Kidney epithelial cell (primary cell): ENCODE measurements around the gene RAB6D. TPM values are rescaled to one million over a fixed set of nuclear protein-coding genes. Genes with fewer than 3 reads are reported as not detected.
A peak's percentile ranks its signal among the peaks of the same experiment; 100 is the strongest.
"Not testable (repeated sequence)": the region's sequence is repeated elsewhere in the genome, so short reads cannot be mapped to it uniquely, and the experiment has no call there.

Experiments used
- DNase-seq: peaks from one replicate; pipeline ENCODE4 v3.0.0-alpha.2; 2010; ENCODE audit warnings: low read depth
- H3K27me3 ChIP-seq: 2 replicates; pipeline ENCODE4 v1.6.0; 2011; ENCODE audit warnings: low read length; ENCODE audit not compliant: control insufficient read depth, insufficient read depth
- H3K36me3 ChIP-seq: 2 replicates; pipeline ENCODE4 v1.5.1; 2011; ENCODE audit warnings: low read length; ENCODE audit not compliant: control insufficient read depth, insufficient read depth
- H3K4me3 ChIP-seq: 2 replicates; pipeline ENCODE4 v1.5.1; 2011; ENCODE audit warnings: low read depth, mild to moderate bottlenecking, control low read depth, low read length
- CTCF ChIP-seq: IDR thresholded peaks from 2 replicates; pipeline ENCODE4 v1.5.1; 2011; ENCODE audit warnings: mild to moderate bottlenecking, moderate library complexity, low read length, control low read depth, inconsistent platforms; ENCODE audit not compliant: insufficient read depth, poor library complexity, severe bottlenecking
- total RNA-seq: library from RNA; depleted of rRNA; stranded (reverse); fragments of >200 nt; gene quantifications from 2 replicates; pipeline ENCODE4 v1.2.3, GENCODE V29; 2015

Gene RAB6D
- total RNA-seq, 1 donor from 2014 or later, result 0.63 TPM

GRCh38 chr2:131402320-131403039, 38.5 kb upstream of the RAB6D start:
- H3K4me3 ChIP-seq, result no peak overlapping the region
- DNase-seq, result no peak
- no peaks in the 10 kb centered on the region for H3K36me3 ChIP-seq
- no peak for TF ChIP-seq CTCF
- peaks cover 2% of the 10 kb centered on the region for H3K27me3 ChIP-seq

- DNase-seq, result no peak
- peaks cover 2% of the 10 kb centered on the region for H3K27me3 ChIP-seq
- no peak for TF ChIP-seq CTCF
These were observed 36.9 kb upstream of the RAB6D start for GRCh38 chr2:131400849-131401248.

GRCh38 chr2:131400441-131400840, 36.5 kb upstream of the RAB6D start:
- H3K27me3 ChIP-seq, H3K36me3 ChIP-seq, H3K4me3 ChIP-seq, DNase-seq: not testable (repeated sequence)

More at GRCh38 chr2:131400849-131401248, 36.9 kb upstream of the RAB6D start:
- no peaks in the 10 kb centered on the region for H3K36me3 ChIP-seq
- no peak overlapping the region for H3K4me3 ChIP-seq

GRCh38 chr2:131396209-131396608, 32.2 kb upstream of the RAB6D start:
- not testable (repeated sequence) for H3K27me3 ChIP-seq, H3K36me3 ChIP-seq, DNase-seq, H3K4me3 ChIP-seq

- H3K4me3 ChIP-seq, DNase-seq, H3K27me3 ChIP-seq, H3K36me3 ChIP-seq: not testable (repeated sequence)
These were observed 31.2 kb upstream of the RAB6D start for GRCh38 chr2:131395024-131395645.

- no peak for DNase-seq
- peak overlapping the region; percentile 2 for H3K4me3 ChIP-seq
- no peaks in the 10 kb centered on the region for H3K27me3 ChIP-seq
- no peaks in the 10 kb centered on the region for H3K36me3 ChIP-seq
- TF ChIP-seq CTCF, result no peak
These were observed 30.4 kb upstream of the RAB6D start for GRCh38 chr2:131394147-131394931.

- not testable (repeated sequence) for H3K36me3 ChIP-seq, H3K27me3 ChIP-seq, DNase-seq, H3K4me3 ChIP-seq
These were observed 28.0 kb upstream of the RAB6D start for GRCh38 chr2:131391953-131392352.

GRCh38 chr2:131391471-131391870, 27.5 kb upstream of the RAB6D start:
- not testable (repeated sequence) for H3K27me3 ChIP-seq, H3K4me3 ChIP-seq, H3K36me3 ChIP-seq, DNase-seq

GRCh38 chr2:131390495-131391130, 26.6 kb upstream of the RAB6D start:
- not testable (repeated sequence) for H3K36me3 ChIP-seq, H3K27me3 ChIP-seq, H3K4me3 ChIP-seq, DNase-seq
